ENCODE data around the gene BCR. TPM values are rescaled to one million over a fixed set of nuclear protein-coding genes. Genes with fewer than 3 reads are reported as not detected.
"Not testable (repeated sequence)": the region's sequence is repeated elsewhere in the genome, so short reads cannot be mapped to it uniquely, and the experiment has no call there.

Gene BCR
- polyA plus RNA-seq, 1 donor (not counting 4 experiments of a cell fraction or from before 2014, with no cell fraction given), result 25.8 TPM

DNA sequence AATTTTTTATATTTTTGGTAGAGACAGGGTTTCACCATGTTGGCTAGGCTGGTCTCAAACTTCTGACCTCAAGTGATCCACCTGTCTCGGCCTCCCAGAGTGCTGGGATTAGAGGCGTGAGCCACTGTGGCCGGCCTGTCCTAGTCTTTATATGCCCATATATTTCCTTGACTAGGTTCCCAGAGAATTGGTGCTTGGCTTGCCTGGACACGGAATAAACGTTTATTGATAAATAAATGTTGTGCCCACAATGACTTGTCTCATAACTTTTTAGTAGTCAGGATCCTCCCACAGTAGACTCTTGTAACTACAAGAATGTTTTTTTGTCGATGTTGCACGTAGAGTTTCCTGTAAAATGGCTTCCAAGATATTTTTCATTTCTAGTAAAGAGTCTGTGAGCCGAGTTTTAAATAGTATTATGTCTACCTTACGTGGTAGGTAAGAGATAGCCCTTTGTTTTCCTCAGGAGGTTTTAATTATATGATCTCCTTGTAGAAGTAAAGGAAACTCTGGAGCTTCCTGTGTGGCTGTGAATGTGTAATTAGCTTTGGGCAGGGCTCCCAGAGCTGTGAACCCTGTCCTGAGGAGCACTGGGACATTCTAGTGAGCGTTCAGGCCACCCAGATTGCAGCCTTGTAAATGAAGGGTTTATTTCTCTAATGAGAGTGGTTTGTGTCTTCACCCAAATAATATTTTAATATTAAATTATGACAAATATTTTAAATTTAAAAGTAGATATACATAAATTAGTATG, 161.8 kb downstream of the BCR start:
- FAIRE-seq; dilution Hi-C loops (cut with MboI; ENCODE audit: extremely low pct_ligation_motif_present, low sequenced_read_pairs); H3K27me3 ChIP-seq (ENCODE audit: control insufficient read depth, extremely low read depth, insufficient read depth, low read length); H4K20me1 ChIP-seq (ENCODE audit: control insufficient read depth, extremely low read depth, insufficient read depth, low read length); DNase-seq (ENCODE audit: low read depth, low spot score); H3K9ac ChIP-seq (ENCODE audit: control insufficient read depth, extremely low read depth, insufficient read depth, low read length); H3K79me2 ChIP-seq (ENCODE audit: control insufficient read depth, insufficient read depth, low read length); H3K9me1 ChIP-seq (ENCODE audit: control insufficient read depth, extremely low read depth, insufficient read depth, low read length); H2AFZ ChIP-seq (ENCODE audit: control insufficient read depth, low read length); H3K4me2 ChIP-seq (ENCODE audit: control insufficient read depth, extremely low read depth, insufficient read depth, low read depth, low read length); H3K9me3 ChIP-seq (ENCODE audit: control insufficient read depth, low read depth, low read length); H3K36me3 ChIP-seq (ENCODE audit: control insufficient read depth in 2 of 2, extremely low read depth in 1 of 2, insufficient read depth in 2 of 2, low read length in 2 of 2); H3K4me1 ChIP-seq (ENCODE audit: control insufficient read depth, extremely low read depth, insufficient read depth, low read length); H3K27ac ChIP-seq (ENCODE audit: control insufficient read depth, insufficient read depth, low read length); H3K4me3 ChIP-seq (ENCODE audit: control insufficient read depth in 2 of 3, extremely low read depth in 1 of 3, insufficient read depth in 2 of 3, low read depth in 1 of 3, low read length in 3 of 3): not testable (repeated sequence)

DNA sequence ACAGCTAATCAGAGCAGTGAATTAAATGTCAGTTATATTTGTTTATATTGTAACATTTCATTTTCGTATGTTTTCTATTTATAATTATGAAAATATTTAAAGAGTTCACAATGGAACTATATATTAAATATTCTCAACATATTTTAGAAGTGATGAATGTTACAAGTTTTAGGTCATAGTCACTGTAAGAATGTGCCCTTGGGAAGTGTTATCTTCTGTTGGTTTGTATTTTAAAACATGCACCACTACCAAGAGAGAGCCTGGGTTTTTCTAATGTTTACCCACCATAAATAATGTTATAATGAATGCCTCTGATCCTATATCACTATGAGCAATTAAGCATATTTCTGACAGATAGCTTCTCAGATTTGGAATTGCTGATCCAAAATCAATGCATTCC, 171.0 kb downstream of the BCR start:
- Histone ChIP-seq H3K9me1 (ENCODE audit: control insufficient read depth, extremely low read depth, insufficient read depth, low read length) (no peaks in the 10 kb centered on the region), H3K27me3 (ENCODE audit: control insufficient read depth, extremely low read depth, insufficient read depth, low read length) (no peaks in the 10 kb centered on the region), H3K9me3 (ENCODE audit: control insufficient read depth, low read depth, low read length) (no peaks in the 10 kb centered on the region), H4K20me1 (ENCODE audit: control insufficient read depth, extremely low read depth, insufficient read depth, low read length) (no peaks in the 10 kb centered on the region), H3K4me2 (ENCODE audit: control insufficient read depth, extremely low read depth, insufficient read depth, low read depth, low read length) (no peak overlapping the region), H3K4me3 (ENCODE audit: control insufficient read depth in 2 of 3, extremely low read depth in 1 of 3, insufficient read depth in 2 of 3, low read depth in 1 of 3, low read length in 3 of 3) (no peak overlapping the region), H3K27ac (ENCODE audit: control insufficient read depth, insufficient read depth, low read length) (no peak overlapping the region), H3K79me2 (ENCODE audit: control insufficient read depth, insufficient read depth, low read length) (no peaks in the 10 kb centered on the region), H3K36me3 (ENCODE audit: control insufficient read depth in 2 of 2, extremely low read depth in 1 of 2, insufficient read depth in 2 of 2, low read length in 2 of 2) (no peaks in the 10 kb centered on the region), H3K4me1 (ENCODE audit: control insufficient read depth, extremely low read depth, insufficient read depth, low read length) (no peaks in the 10 kb centered on the region), H2AFZ (ENCODE audit: control insufficient read depth, low read length) (no peak overlapping the region), H3K9ac (ENCODE audit: control insufficient read depth, extremely low read depth, insufficient read depth, low read length) (no peak overlapping the region)
- FAIRE-seq (no peak), DNase-seq (ENCODE audit: low read depth, low spot score) (no peak)
- dilution Hi-C loops (cut with MboI; ENCODE audit: extremely low pct_ligation_motif_present, low sequenced_read_pairs), result no loop called here
- TF ChIP-seq EZH2 (IDR thresholded peaks at IDR 0.05; ENCODE audit: low read length), result no peak
- TF ChIP-seq, protein P1, sequence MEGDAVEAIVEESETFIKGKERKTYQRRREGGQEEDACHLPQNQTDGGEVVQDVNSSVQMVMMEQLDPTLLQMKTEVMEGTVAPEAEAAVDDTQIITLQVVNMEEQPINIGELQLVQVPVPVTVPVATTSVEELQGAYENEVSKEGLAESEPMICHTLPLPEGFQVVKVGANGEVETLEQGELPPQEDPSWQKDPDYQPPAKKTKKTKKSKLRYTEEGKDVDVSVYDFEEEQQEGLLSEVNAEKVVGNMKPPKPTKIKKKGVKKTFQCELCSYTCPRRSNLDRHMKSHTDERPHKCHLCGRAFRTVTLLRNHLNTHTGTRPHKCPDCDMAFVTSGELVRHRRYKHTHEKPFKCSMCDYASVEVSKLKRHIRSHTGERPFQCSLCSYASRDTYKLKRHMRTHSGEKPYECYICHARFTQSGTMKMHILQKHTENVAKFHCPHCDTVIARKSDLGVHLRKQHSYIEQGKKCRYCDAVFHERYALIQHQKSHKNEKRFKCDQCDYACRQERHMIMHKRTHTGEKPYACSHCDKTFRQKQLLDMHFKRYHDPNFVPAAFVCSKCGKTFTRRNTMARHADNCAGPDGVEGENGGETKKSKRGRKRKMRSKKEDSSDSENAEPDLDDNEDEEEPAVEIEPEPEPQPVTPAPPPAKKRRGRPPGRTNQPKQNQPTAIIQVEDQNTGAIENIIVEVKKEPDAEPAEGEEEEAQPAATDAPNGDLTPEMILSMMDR (optimal IDR thresholded peaks at IDR 0.05 in 1 of 3, IDR thresholded peaks at IDR 0.05 in 1 of 3, conservative IDR thresholded peaks at IDR 0.05 in 1 of 3; ENCODE audit: extremely low read depth in 1 of 3, insufficient read depth in 2 of 3, low read length in 3 of 3), result no peak

DNA sequence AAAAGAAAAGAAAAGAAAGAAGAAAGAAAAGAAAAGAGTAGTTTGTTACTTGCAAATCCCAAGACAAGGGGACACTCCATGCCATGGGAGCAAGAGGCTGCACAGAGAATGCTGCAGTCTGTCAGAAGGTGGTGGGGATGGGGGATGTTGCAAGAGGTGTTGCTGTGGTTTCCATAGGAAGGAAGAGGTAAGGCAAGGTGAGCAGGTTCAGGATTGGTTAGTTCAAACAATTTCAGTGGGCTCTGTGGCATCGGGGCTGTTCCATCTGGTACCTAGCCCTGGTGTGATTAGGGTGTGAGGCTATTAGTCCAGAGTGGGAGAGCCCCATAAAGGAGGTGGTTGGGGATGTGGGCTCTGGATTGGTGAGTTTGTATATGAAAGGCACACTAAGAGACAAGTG, 172.7 kb downstream of the BCR start:
- Histone ChIP-seq H3K27me3 (ENCODE audit: control insufficient read depth, extremely low read depth, insufficient read depth, low read length) (no peaks in the 10 kb centered on the region), H3K9me1 (ENCODE audit: control insufficient read depth, extremely low read depth, insufficient read depth, low read length) (no peaks in the 10 kb centered on the region), H3K9ac (ENCODE audit: control insufficient read depth, extremely low read depth, insufficient read depth, low read length) (no peak overlapping the region), H2AFZ (ENCODE audit: control insufficient read depth, low read length) (no peak overlapping the region), H3K79me2 (ENCODE audit: control insufficient read depth, insufficient read depth, low read length) (no peaks in the 10 kb centered on the region), H3K36me3 (ENCODE audit: control insufficient read depth in 2 of 2, extremely low read depth in 1 of 2, insufficient read depth in 2 of 2, low read length in 2 of 2) (no peaks in the 10 kb centered on the region), H3K4me1 (ENCODE audit: control insufficient read depth, extremely low read depth, insufficient read depth, low read length) (no peaks in the 10 kb centered on the region), H3K27ac (ENCODE audit: control insufficient read depth, insufficient read depth, low read length) (no peak overlapping the region), H3K9me3 (ENCODE audit: control insufficient read depth, low read depth, low read length) (no peaks in the 10 kb centered on the region), H3K4me3 (ENCODE audit: control insufficient read depth in 2 of 3, extremely low read depth in 1 of 3, insufficient read depth in 2 of 3, low read depth in 1 of 3, low read length in 3 of 3) (no peak overlapping the region), H3K4me2 (ENCODE audit: control insufficient read depth, extremely low read depth, insufficient read depth, low read depth, low read length) (no peak overlapping the region), H4K20me1 (ENCODE audit: control insufficient read depth, extremely low read depth, insufficient read depth, low read length) (no peaks in the 10 kb centered on the region)
- no peak for DNase-seq (ENCODE audit: low read depth, low spot score)
- TF ChIP-seq, protein P1 (optimal IDR thresholded peaks at IDR 0.05 in 1 of 3, IDR thresholded peaks at IDR 0.05 in 1 of 3, conservative IDR thresholded peaks at IDR 0.05 in 1 of 3; ENCODE audit: extremely low read depth in 1 of 3, insufficient read depth in 2 of 3, low read length in 3 of 3), result no peak
- TF ChIP-seq EZH2 (IDR thresholded peaks at IDR 0.05; ENCODE audit: low read length), result no peak
- no peak for FAIRE-seq
- dilution Hi-C loops (cut with MboI; ENCODE audit: extremely low pct_ligation_motif_present, low sequenced_read_pairs), result no loop called here
